HG02938 (cell line): ENCODE measurements around the gene MRPL36.

Experiments
- ATAC-seq: cut with Tn5 transposase; IDR thresholded peaks from one replicate; pipeline ENCODE4 v1.9.1; 2021; ENCODE audit warnings: mild to moderate bottlenecking, moderate library complexity; ENCODE audit not compliant: unreplicated experiment

The MRPL36 gene

DNA sequence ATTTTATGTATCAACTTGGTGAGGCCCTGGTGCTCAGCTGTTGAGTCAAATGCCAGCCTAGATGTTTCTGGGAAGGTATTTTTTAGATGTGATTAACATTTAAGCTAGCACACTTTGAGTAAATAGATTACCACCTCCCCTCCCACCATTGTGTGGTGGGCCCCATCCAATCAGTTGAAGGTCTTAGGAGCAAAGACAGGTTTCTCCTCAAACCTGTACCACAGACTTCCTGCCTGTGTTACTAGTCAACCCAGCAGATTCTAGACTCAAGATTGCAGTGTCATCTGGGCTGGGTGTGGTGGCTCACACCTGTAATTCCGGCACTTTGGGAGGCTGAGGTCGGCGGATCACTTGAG lies 33.8 kb downstream of the MRPL36 start:
- ATAC-seq = no peak

DNA sequence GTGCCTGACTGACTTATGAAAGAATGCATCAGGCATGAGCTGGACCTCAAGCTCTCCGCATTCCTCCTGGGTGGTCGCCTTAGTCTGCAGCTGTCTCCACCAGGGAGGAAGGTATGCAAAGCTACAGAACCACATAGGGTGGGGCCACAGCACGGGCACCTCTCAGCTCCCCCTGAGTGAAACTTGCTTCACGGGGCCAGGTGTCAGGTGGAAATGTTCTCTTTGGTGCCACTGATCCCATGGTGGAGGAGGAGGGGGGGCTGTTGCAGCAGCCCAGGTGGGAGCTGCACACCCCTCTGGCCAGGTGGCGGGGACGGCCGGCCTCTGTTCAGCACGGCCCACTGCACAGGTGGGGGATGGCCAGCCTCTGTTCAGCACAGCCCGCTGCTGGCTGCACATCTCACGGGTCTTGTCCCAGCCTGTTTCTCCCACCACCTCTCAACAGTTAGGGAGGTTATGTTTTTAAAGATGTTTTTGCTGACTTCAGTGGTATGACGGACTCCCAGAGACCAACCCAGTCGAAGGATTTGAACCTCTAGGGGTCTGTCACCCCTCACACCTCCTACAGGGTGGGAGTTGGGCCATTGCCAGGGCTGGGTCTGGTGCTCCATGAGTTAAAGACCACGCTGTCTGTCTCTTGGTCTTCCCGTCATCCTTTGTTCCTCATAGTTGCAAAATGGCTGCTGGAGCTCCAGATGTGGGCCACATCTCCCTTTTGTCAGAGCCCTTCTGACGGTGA lies 34.3 kb downstream of the MRPL36 start:
- no peak for ATAC-seq

DNA sequence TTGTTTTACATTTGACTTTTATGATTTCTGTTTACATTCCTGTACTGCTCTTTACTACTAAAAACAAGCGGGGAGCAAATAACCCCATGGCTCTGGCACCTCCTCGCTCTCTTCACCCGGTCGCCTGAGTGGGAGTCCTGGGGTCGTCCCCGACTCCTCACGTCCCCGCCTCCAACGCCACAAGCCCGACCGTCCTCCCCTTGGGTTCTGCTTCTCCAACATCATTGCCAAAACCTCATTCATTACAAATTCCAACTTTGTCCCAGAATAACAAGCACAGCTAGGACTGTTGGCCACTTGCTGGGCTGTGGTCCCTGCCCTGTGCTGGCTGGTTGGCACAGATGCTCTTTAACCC lies 35.1 kb downstream of the MRPL36 start:
- ATAC-seq = no peak

DNA sequence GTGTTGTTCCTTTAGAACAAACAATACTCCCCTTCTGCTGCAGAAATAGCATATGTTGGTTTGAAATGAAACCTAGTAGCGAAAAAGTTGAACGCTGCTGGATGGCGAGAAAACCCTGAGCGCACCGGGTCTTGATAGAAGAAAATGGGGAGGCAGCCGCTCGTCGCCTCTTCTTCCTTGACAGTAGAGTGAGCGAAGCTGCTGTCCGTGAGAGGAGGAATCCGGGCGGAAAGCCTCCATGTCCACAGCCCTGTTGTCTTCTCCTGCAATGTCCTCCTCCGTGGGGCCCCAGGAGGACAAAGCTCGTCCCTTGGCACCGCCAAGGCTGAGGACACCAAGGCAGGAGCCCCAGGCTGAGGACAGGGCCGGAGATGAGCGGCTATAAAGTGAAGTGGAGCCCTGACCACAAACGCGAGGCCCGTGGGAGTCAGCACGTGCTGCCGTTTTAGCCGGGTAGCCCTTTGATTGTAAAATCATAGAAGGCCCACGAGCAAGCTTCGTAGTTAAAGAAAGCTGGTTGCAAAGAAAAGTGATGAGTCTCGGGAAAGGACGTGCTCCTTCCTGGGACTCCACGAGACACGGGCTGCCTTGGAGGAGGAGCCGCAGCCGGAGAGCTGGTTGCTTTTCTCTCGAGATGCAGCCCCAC lies 35.6 kb downstream of the MRPL36 start:
- no peak for ATAC-seq

DNA sequence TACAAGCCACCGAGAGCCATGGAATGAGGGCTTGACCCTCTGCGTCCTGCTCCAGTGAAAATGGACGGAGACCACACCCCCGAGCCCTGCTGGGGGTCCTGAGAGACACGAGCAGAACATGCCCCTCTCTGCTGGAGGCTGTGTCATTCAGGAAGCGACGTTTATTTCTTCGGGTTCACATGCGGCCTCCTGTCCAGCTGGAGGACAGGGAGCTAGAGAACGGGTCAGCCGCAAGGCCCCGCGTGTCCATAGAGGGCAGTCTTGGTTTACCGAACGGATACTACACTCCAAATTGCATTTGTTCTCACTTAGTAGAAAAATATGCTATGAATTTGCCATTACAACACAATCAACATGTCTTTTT lies 36.1 kb downstream of the MRPL36 start:
- no peak for ATAC-seq

DNA sequence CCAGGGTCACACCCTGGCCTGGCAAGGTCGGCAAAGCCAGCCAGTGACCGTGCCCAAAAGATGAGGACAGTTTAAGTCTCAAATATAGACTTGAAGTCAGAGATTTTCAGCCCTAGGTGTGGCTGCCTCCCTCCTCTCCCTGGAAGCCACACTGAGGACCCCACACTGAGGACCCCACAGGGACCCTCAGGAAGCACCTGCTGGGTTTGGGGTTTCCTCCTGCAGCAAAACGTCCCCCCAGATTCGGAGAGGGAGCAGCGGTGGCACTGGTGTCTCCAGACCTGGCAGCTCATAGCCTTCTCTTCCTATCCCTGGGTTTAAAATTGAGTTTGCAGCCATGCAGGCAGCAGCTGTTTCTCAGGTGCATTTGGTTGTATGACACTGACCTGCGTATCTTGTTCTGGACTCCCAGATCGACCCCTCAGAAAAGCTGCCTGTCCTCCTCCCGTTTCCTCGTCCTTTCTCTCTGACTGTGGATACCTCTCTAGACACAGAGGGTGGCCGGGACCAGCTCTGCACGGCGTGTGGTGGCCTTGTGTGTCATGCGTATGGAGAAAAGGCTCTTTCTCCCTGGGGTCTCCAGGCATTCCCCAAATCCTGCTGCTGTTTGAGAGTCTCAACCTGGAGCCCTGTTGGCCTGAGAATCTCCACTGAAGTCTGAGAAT lies 36.6 kb downstream of the MRPL36 start:
- no peak for ATAC-seq

DNA sequence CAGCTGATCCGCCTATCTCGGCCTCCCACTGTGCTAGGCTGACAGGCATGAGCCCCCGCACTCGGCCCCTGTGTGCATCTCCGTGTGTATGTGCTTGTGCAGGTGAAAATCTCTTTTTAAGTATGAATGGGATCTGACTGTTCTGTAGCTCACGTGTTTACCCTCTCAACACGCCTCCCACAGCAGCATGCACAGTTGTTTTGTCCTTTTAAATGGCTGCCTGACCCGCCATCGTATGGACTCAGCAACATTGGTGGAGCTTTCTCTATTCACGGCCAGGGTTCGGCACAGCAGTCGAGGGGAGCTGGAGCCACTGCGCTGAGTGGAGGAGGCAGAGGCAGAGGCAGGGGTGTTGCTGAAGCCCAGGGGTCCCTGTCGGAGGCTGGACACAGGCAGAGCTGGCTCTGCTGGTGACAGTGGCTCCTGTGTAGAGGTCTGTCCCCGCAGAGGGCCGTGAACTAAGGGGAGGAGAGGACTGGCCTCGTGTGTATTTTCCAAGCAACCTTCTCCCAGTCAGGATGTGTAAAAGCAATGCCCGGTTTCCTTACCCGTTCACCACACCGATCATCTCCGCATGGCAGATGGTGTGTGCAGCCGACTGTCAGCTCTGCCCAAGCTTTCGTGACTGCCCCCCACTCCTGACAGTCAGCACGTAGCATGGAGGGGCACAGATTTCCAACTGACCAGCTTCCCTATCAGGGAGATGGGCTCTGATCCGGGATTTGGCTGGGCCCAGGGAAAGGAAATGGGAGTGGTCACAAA lies 37.3 kb downstream of the MRPL36 start:
- no peak for ATAC-seq

DNA sequence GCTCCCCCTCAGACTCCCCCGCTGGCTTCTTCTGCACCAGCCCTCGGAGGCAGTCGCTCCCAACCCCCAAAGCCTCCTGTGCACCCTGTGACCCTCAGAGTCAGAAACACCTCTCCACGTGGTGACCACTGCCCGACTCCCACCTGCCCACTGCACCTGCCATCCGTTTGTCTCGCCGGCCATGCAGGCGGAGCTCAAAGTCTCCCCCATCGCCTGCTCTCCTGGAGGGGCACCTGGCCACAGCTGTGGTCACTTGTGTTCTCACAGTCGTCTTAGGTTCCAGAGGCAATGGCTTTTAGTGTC lies 38.2 kb downstream of the MRPL36 start:
- ATAC-seq = no peak

DNA sequence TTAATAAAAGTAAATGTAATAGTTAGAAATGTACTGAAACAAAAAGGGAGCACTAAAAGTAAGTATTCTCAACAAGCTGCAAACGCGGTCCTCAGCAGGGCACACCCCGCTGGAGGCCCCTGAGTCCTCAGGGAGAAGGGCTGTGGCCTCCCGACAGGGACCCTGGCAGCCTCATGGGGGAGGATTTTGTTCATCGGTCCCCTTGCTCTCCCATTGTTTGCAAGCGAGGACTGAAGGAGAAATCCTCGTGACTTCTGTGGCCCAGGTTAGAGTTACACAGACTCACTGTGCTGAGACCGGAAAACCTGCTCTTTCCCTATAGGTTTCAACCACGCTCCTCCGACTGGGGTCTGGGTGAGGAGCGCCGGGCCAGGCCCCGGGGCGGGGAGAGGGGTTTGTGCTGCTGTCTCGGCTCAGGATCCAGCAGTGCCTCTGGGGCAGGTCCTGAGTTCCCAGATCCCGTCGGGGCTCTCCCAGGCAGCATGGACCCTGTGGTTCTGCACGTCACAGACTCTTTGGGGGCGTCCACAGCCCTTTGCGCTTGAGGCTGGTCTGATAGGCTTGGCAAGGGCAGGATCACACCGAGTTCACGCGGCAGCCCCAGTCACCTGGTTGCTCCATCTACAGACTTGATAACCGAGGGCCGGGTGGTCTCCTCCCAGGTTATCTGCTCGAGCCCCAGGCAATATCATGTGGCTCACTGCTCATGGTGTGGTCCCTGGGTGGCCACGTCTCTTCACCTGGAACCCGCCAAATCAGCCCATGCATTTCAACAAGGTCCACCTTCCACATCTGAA lies 38.8 kb downstream of the MRPL36 start:
- no peak for ATAC-seq

DNA sequence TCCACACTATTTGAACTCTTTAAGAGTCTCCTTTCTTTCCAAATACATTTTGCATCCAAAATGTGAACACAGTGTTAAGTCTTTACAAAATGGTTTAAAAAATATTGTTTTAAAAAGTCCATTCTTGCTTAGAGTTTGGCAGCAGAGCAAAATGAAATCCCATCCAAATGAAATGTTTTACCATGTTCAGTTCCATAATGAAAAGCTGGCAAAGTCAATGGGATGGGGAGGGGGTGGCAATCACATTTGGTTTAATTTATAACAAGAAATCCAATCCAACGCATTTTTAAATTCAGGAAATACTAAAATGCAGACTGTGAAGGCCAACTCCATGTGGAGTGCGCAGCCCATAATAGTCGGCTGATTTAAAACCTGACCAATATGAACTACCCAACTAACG lies 39.4 kb downstream of the MRPL36 start:
- no peak for ATAC-seq

DNA sequence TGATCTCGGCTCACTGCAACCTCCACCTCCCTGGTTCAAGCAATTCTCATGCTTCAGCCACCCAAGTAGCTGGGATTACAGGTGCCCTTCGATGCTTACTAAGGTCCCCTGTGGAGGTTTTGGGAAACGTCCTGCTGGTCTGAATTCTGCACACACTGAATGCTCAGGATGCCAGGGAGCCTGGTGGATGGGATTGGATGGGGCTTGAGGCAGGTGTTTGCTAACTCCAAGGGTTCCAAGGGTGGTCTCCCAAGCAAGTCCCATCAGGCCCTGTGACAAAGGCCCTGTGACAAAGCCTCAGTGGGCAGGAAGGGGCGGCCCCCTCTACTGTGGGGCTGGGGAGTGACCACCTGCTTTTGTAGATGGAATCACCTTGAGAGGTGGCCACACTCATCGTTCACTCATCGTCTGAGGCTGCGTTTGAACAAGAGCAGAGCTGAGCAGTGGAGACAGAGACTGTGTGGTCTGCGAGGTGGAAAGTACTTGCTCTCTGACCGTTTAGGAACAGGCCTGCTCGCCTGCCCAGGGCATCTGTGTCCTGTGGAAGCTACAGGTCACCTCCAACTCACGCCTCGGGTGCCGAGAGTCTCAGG lies 40.2 kb downstream of the MRPL36 start:
- ATAC-seq = no peak

DNA sequence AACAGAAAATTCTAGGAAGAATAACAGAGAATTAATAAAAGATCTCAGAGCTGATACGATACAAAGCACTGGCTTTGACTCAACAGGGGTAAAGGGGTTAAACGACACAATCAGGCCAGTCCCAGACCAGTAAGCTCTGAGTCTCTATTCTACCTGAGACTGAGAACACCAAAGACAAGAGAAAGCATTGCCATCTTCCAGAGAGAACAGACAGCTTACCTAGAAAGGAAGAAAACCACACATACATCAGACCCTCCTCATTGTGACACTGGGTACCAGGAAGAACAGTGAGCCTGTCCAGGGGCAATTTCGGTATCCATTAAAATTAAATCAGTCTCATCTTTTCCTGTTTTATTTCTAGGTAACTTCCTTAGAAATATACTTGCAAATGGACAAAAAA lies 41.1 kb downstream of the MRPL36 start:
- no peak for ATAC-seq

DNA sequence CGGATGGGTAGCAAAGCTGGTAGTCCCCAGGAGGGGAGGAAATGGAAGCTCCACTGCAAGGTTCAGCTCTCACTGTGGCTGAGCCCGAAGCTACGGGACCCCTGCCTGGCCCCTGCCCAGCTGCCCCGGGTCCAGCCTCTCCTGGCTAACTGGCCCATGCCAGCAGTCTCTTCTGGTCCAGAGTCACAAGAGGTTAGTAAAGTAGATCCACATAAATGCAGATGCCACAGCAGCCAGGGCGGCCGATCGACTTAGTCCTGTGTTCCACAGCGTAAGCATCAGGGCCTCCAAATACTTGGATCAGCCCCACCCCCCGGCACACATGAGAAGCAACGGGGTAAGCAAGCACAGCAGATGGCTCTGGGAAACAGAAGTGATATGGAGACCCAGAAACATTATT lies 42.1 kb downstream of the MRPL36 start:
- no peak for ATAC-seq

DNA sequence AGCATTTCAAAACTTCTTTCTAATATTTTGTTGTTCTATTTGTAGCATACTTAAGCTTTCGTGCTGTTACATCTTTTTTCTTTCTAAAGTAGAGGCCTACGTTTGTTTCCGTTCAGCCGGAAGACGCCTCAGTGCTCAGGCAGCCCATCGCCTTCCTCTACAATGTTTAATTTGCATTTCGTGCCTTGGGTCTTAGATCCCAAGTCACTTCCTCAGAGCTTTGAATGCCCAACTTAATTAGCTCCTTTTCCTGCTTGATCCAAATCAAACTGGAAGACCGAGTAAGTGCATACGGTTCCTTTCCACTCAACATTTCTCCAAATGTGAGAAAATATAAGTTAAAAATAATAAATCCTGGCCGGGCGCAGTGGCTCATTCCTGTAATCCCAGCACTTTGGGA lies 43.2 kb downstream of the MRPL36 start:
- no peak for ATAC-seq

DNA sequence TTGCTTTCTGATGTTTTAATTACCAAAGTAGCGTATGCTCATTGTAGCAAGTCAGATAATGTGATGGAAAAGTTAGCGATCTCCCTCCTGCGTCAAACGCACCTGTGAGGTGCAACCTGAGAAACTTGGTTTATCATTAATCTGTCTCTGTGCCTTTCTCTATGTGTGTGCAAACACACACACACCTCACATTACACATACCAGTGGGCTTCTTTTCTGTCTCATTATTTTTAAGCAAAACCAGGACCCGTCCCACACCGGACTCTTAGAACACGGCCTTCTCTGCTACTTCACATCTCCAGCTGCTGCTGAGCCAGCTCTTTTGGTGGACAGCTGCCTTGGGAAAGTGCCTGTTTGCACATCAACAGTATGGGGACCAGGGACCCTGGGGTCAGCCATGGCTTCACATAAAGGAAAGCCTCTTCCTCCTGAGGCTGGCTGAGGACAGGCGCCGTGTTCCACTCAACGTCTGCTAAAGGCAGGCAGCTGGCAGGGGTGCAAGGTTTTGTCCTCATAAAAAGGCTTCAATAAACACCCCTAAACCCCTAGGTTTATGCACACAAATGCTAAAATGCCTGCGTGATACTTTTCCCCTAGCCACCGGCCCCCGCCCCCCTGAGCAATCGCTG lies 44.2 kb downstream of the MRPL36 start:
- no peak for ATAC-seq

DNA sequence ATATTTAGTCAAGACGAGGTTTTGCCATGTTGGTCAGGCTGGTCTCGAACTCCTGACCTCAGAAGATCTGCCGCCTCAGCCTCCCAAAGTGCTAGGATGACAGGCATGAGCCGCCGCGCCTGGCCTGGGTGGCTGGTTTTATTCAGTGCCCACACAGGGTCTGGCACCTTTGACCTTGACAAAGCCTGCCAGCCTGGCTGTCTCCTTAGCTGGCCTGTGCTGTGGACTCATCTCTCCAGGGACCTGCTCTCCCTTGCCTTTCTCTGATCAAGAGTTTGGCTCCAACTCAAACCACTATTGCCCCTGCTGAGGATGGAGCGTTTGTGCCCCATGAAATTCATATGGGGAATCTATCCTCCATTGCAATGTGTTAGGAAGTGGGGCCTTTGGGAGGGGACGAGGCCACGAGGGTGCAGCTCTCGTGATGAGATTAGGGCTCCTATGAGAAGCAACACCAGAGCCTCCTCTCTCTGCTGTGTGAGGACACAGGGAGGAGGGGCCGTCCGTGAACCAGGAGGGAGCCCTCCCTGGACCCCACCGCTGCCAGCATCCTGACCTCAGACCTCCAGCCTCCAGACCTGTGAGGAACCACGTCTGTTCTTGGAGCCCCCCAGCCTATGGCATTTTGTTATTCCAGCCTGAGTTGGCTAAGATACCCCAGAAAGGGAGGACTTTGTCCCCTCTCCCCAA lies 45.0 kb downstream of the MRPL36 start:
- ATAC-seq = no peak

DNA sequence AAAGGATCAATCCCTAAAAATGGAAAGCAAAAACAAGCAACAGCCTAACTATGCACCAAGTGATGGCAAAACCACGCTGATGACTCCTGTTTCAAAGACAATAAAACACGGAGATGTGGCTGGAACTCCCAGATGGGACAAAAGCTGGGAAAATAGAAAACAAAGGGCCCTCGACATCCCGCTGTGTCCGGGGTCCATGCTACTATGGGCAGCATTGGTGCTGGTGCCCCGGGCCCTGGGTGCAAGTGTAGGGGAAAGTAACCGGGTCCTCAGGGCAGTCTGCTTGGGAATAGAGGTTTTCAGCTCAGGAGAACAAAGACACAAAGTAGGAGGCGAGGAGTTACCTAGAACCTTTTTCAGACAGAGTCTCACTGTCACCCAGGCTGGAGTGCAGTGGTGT lies 46.1 kb downstream of the MRPL36 start:
- no peak for ATAC-seq

DNA sequence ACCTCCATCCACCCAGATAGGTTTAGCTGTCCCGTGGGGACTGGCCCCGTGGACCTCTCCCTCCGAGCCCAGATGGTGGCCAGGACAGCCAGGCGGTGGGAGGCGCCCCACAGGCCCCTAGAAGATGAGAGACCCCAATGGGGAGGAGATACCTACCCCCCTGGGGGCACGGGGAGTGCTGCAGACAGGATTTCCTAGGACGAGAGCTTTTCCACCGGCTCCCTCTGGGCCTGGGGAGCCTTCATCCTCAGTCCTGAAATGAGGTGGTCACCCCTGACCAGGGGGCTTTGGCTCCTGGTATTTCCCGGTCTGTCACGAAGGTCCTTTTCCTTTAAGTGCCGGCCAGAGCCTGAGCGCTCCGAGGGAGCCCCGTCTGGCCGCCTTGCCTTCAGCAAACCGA lies 46.8 kb downstream of the MRPL36 start:
- no peak for ATAC-seq

DNA sequence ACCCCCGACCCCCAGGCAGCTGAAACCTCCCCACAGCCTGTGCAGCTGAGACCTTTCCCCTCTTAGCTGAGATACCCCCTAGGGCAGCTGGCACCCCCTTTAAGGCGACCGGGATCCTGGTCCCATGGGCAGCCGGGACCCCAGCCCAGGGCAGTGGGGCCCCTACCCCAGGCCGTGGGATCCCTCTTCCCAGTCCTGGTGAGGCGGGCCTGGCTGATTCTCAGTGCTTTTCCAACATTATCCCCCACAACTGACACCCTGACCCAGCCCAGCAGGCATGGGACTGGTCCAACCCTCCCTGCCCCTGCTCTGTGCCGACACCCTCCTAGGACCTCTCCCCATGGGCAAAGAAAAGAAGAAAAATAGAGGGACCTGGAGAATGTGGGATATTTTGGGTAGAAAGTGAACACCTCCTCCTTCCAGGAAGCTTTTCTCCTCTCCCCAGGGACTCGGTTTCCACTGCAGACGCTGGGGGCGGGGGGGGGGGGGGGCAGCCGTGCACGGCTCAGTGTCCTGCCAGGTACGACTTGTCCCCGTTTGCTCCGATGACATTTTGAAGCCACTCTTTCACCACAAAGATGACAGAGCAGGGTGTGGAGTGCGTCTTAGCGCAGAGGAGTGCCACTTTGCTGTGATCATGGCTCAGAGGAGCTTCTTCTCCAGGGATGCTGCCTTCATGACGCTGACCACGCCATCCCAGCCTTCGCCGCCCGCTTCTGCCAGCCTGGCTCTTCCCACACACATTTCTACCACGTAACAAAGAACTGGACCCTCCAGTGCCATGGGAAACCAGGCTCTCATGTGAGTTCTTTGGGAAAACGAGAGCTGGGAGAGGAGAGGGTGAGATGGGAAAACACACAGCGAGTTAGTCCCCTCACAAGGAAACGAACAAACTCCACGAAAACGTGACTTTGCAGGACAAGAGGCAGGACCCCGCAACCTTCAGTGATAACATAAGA lies 47.5 kb downstream of the MRPL36 start:
- no peak for ATAC-seq
